SK-N-SH treated with all-trans-retinoic acid at 6 μM for 48 hours (cell line): ENCODE measurements around the gene KPTN.

Experiments used
- ATAC-seq: fragments of 200-7000 bp; cut with Tn5 transposase; 3 replicates; pipeline ENCODE4 v1.9.1; 2020; ENCODE audit warnings: mild to moderate bottlenecking, moderate library complexity
- ARNTL ChIP-seq: fragments of 450-650 bp; formaldehyde crosslinking; IDR thresholded peaks from 2 replicates; pipeline ENCODE4 v1.5.0; 2020; ENCODE audit warnings: low read depth, mild to moderate bottlenecking, moderate library complexity, borderline replicate concordance
- CREB5 ChIP-seq: fragments of 250-450 bp; sonication (Bioruptor Pico); IDR thresholded peaks from 2 replicates; pipeline ENCODE4 v1.5.1; 2020; ENCODE audit warnings: low read depth, mild to moderate bottlenecking, moderate library complexity
- CSDC2 ChIP-seq: fragments of 250-450 bp; sonication (Bioruptor Pico); IDR thresholded peaks from 2 replicates; pipeline ENCODE4 v1.5.0; 2020; ENCODE audit warnings: mild to moderate bottlenecking, moderate library complexity
- ESRRG ChIP-seq: fragments of 250-450 bp; sonication (Bioruptor Pico); IDR thresholded peaks from 2 replicates; pipeline ENCODE4 v1.6.1; 2021; ENCODE audit warnings: mild to moderate bottlenecking
- GLIS3 ChIP-seq: fragments of 250-450 bp; sonication (Bioruptor Pico); IDR thresholded peaks from 2 replicates; pipeline ENCODE4 v1.5.0; 2020; ENCODE audit warnings: mild to moderate bottlenecking, moderate library complexity
- ISL1 ChIP-seq: fragments of 250-450 bp; sonication (Bioruptor Pico); IDR thresholded peaks from 2 replicates; pipeline ENCODE4 v2.1.2; 2022; ENCODE audit warnings: mild to moderate bottlenecking, moderate library complexity
- OSR1 ChIP-seq: fragments of 250-450 bp; sonication (Bioruptor Pico); IDR thresholded peaks from 2 replicates; pipeline ENCODE4 v1.8.0; 2022; ENCODE audit warnings: moderate library complexity, mild to moderate bottlenecking, inconsistent platforms
- PATZ1 ChIP-seq: fragments of 250-450 bp; sonication (Bioruptor Pico); IDR thresholded peaks from 2 replicates; pipeline ENCODE4 v1.8.0; 2020; ENCODE audit warnings: mild to moderate bottlenecking, moderate library complexity, borderline replicate concordance
- POU6F1 ChIP-seq: fragments of 250-450 bp; sonication (Bioruptor Pico); IDR thresholded peaks from 2 replicates; pipeline ENCODE4 v1.8.0; 2021; ENCODE audit warnings: low read depth, mild to moderate bottlenecking, moderate library complexity, borderline replicate concordance
- PPARA ChIP-seq: fragments of 250-450 bp; sonication (Bioruptor Pico); IDR thresholded peaks from 2 replicates; pipeline ENCODE4 v1.5.0; 2020; ENCODE audit warnings: mild to moderate bottlenecking, borderline replicate concordance
- RARB ChIP-seq: fragments of 250-450 bp; sonication (Bioruptor Pico); IDR thresholded peaks from 2 replicates; pipeline ENCODE4 v1.8.0; 2021; ENCODE audit warnings: mild to moderate bottlenecking, moderate library complexity
- SNAI2 ChIP-seq: fragments of 250-450 bp; sonication (Bioruptor Pico); IDR thresholded peaks from 2 replicates; pipeline ENCODE4 v1.5.0; 2020; ENCODE audit warnings: mild to moderate bottlenecking, moderate library complexity
- TCF4 ChIP-seq: fragments of 250-450 bp; sonication (Bioruptor Pico); IDR thresholded peaks from 2 replicates; pipeline ENCODE4 v1.8.0; 2021; ENCODE audit warnings: mild to moderate bottlenecking, moderate library complexity, borderline replicate concordance
- TOX ChIP-seq: fragments of 250-450 bp; sonication (Bioruptor Pico); IDR thresholded peaks from 2 replicates; pipeline ENCODE4 v1.8.0; 2021; ENCODE audit warnings: mild to moderate bottlenecking, moderate library complexity, borderline replicate concordance
- TSHZ2 ChIP-seq: fragments of 250-450 bp; sonication (Bioruptor Pico); IDR thresholded peaks from 2 replicates; pipeline ENCODE4 v1.5.0; 2020; ENCODE audit warnings: mild to moderate bottlenecking, moderate library complexity
- ZC3H10 ChIP-seq: fragments of 250-450 bp; sonication (Bioruptor Pico); IDR thresholded peaks from 2 replicates; pipeline ENCODE4 v1.5.1; 2021; ENCODE audit warnings: mild to moderate bottlenecking, moderate library complexity
- ZFP3 ChIP-seq: fragments of 250-450 bp; sonication (Bioruptor Pico); IDR thresholded peaks from 2 replicates; pipeline ENCODE4 v1.5.0; 2020; ENCODE audit warnings: mild to moderate bottlenecking, moderate library complexity
- ZFP30 ChIP-seq: fragments of 450-650 bp; formaldehyde crosslinking; IDR thresholded peaks from 2 replicates; pipeline ENCODE4 v1.5.0; 2022; ENCODE audit warnings: mild to moderate bottlenecking, moderate library complexity
- ZNF565 ChIP-seq: fragments of 450-650 bp; formaldehyde crosslinking; conservative IDR thresholded peaks from 2 replicates; pipeline ENCODE4 v1.5.0; 2020; ENCODE audit warnings: low read depth, mild to moderate bottlenecking, moderate library complexity
- ZNF70 ChIP-seq: fragments of 450-650 bp; formaldehyde crosslinking; IDR thresholded peaks from 2 replicates; pipeline ENCODE4 v1.5.0; 2020; ENCODE audit warnings: mild to moderate bottlenecking, moderate library complexity
- ZNF8 ChIP-seq: fragments of 450-650 bp; formaldehyde crosslinking; IDR thresholded peaks from 2 replicates; pipeline ENCODE4 v1.5.0; 2020; ENCODE audit warnings: mild to moderate bottlenecking, moderate library complexity
- TF ChIP-seq, protein P1 (sequence below): fragments of 250-450 bp; sonication (Bioruptor Pico); IDR thresholded peaks from 2 replicates; pipeline ENCODE4 v1.5.1; 2021; ENCODE audit warnings: mild to moderate bottlenecking, moderate library complexity

Gene KPTN

GRCh38 chr19:47490031-47490430 is 6.0 kb upstream of the KPTN start:
- no peak for ATAC-seq
- no peak for TF ChIP-seq RARB
- TF ChIP-seq PATZ1 (CRISPR knock-in tag) = no peak
- no peak for TF ChIP-seq TSHZ2 (CRISPR knock-in tag)

DNA sequence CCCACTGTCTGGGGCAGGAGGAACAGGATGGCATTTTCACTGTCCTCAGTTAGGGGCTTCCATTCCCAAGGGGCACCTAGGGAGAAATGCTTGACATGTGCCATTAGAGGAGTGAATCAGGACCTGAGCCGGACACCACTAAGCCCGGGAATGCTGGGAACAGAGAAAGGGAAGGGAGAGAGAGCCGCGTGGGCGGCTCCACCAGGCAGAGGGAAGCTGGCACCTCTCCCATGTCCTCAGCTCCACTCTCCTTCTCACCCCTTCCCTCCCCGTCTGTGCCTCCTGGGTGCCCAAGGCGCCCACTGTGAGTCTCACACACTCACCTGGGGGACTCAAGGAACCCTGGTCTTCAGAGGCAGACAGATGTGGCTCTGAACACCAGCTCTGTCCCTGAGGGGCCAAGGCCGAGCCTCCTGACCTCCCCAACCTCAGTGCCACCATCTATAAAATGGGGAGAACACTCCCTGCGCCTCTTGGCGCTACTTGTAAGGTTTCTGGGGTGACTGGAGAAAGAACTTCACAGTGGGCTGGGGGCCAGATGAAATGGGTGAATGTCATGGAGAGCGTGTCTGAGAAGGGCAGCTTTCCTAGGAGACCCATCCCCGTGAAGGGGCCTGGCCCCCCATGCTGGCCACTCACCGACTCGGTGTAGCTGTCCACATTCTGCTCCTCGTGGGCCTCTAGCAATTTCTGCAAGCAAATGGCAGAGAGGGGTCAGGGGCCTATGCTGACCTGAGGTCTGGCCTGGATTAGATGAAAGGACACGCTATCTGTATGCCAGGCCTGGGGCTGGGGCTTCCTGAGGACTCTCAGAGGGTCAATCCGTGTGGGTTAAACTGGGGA is 5.3 kb upstream of the KPTN start:
- ATAC-seq = no peak
- TF ChIP-seq OSR1 (CRISPR knock-in tag) (no peak), CREB5 (no peak), CSDC2 (no peak)

- TF ChIP-seq PPARA (CRISPR knock-in tag) = no peak
- TF ChIP-seq ZNF8 (CRISPR knock-in tag) = no peak
- TF ChIP-seq ZNF70 (CRISPR knock-in tag) = no peak
- TF ChIP-seq ARNTL (CRISPR knock-in tag) = no peak
- TF ChIP-seq, protein P1, sequence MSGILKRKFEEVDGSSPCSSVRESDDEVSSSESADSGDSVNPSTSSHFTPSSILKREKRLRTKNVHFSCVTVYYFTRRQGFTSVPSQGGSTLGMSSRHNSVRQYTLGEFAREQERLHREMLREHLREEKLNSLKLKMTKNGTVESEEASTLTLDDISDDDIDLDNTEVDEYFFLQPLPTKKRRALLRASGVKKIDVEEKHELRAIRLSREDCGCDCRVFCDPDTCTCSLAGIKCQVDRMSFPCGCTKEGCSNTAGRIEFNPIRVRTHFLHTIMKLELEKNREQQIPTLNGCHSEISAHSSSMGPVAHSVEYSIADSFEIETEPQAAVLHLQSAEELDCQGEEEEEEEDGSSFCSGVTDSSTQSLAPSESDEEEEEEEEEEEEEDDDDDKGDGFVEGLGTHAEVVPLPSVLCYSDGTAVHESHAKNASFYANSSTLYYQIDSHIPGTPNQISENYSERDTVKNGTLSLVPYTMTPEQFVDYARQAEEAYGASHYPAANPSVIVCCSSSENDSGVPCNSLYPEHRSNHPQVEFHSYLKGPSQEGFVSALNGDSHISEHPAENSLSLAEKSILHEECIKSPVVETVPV (CRISPR knock-in tag) = no peak
- no peak for TF ChIP-seq ZFP30 (CRISPR knock-in tag)
- no peak for TF ChIP-seq ESRRG
- TF ChIP-seq ZNF565 (CRISPR knock-in tag) = no peak
- TF ChIP-seq ZC3H10 (CRISPR knock-in tag) = no peak
- TF ChIP-seq TOX (CRISPR knock-in tag) = no peak
- TF ChIP-seq ISL1 (CRISPR knock-in tag) = no peak
- TF ChIP-seq TCF4 = no peak
- TF ChIP-seq CREB5 = no peak
- TF ChIP-seq CSDC2 = no peak
- TF ChIP-seq ZFP3 (CRISPR knock-in tag) = no peak
- TF ChIP-seq TSHZ2 (CRISPR knock-in tag) = no peak
- no peak for TF ChIP-seq GLIS3
- TF ChIP-seq SNAI2 (CRISPR knock-in tag) = no peak
- no peak for TF ChIP-seq OSR1 (CRISPR knock-in tag)
- TF ChIP-seq POU6F1 = no peak
- no peak for ATAC-seq
Observed at GRCh38 chr19:47487551-47488515, 3.8 kb upstream of the KPTN start.
